ENCODE data around the gene KIF5B.
"Not testable (repeated sequence)": the region's sequence is repeated elsewhere in the genome, so short reads cannot be mapped to it uniquely, and the experiment has no call there.

KIF5B gene

DNA sequence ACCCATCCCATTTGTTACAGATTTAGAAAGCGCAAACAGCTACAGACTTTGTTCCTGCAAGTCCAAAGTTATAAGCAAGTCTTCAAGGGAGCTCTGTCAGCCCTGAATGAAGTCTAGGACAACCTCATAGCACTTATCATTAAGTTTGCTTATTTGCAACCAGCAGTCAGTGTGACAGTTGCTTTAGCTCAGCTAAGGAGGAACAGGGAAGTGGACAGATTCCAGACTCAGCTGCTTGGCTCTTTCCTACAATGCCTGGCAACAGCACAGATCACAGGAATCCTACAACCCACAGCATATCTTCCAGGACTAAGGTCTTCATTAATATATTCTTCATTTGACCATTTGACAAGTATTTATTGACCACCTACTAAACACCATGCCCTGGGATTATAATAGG lies 17.4 kb upstream of the KIF5B start:
- TF ChIP-seq POLR2A (IDR thresholded peaks at IDR 0.05; ENCODE audit: extremely low read depth, insufficient read length): no peak
- TF ChIP-seq, protein P1, sequence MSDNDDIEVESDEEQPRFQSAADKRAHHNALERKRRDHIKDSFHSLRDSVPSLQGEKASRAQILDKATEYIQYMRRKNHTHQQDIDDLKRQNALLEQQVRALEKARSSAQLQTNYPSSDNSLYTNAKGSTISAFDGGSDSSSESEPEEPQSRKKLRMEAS (IDR thresholded peaks at IDR 0.05; ENCODE audit: low read depth, low read length): no peak
- TF ChIP-seq MYC (IDR thresholded peaks at IDR 0.05; ENCODE audit: low read depth, low read length): no peak
- TF ChIP-seq, protein P2, sequence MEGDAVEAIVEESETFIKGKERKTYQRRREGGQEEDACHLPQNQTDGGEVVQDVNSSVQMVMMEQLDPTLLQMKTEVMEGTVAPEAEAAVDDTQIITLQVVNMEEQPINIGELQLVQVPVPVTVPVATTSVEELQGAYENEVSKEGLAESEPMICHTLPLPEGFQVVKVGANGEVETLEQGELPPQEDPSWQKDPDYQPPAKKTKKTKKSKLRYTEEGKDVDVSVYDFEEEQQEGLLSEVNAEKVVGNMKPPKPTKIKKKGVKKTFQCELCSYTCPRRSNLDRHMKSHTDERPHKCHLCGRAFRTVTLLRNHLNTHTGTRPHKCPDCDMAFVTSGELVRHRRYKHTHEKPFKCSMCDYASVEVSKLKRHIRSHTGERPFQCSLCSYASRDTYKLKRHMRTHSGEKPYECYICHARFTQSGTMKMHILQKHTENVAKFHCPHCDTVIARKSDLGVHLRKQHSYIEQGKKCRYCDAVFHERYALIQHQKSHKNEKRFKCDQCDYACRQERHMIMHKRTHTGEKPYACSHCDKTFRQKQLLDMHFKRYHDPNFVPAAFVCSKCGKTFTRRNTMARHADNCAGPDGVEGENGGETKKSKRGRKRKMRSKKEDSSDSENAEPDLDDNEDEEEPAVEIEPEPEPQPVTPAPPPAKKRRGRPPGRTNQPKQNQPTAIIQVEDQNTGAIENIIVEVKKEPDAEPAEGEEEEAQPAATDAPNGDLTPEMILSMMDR (IDR thresholded peaks at IDR 0.05; ENCODE audit: low read depth, low read length): no peak
- H3K4me3 ChIP-seq (ENCODE audit: low read depth, low read length): no peak overlapping the region
- no peak for DNase-seq (ENCODE audit: low read depth)

DNA sequence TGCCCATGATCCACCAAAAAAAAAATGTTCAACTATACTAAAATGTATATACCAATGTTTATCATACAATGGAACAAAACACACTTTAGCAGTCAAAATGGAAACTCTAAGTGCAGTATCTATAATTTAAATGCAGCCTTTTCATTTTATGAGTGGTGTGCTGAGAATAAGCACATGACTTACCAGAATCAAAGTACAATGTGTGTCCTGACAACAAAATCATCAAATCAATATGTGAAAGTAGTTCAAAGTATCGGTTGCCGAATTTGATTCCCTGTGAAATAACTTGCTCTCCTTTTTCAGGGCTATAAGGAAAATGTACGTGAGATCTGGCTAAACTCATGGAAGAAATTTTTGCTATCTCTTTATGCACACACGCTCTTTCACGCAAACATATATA lies 16.9 kb upstream of the KIF5B start:
- TF ChIP-seq, protein P2 (IDR thresholded peaks at IDR 0.05; ENCODE audit: low read depth, low read length): no peak
- TF ChIP-seq MYC (IDR thresholded peaks at IDR 0.05; ENCODE audit: low read depth, low read length): no peak
- TF ChIP-seq, protein P1 (IDR thresholded peaks at IDR 0.05; ENCODE audit: low read depth, low read length): no peak
- TF ChIP-seq POLR2A (IDR thresholded peaks at IDR 0.05; ENCODE audit: extremely low read depth, insufficient read length): no peak
- no peak overlapping the region for H3K4me3 ChIP-seq (ENCODE audit: low read depth, low read length)
- no peak for DNase-seq (ENCODE audit: low read depth)

DNA sequence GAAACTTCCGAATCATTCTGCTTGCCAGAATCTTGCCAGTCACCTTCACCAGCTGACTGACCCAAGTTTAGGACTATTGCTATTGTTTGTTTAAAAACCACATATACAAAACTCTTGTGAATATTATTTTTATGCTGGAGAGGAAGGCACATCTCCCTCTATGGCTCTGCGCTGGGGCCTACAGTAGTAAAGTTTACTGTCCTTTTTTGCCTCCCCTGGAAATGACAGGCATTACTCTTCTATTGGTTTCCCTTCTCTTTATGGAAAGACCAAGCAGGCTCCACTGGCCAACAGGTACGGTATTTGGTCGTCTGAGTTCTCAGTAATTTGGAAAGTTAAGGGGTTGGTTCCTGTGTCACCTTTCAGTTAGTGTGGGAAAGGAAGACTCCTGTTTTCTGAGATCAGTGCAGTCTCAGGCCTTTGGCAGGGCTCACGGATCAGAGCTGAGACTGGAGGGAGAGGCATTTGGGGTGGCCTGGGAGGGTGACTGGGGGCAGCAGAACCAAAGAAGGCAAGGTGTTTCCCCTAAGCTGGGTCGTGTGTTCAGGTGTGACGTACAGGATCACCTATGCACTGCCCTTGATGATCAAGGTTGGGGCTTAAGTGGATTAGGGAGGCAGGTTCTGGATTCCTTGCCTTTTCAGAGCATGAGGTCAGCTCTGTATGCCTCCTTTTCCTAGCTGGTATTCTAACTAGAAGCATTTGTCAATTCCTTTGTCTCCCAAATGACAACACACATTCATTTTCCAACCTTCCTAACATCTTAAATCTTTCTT lies 16.0 kb upstream of the KIF5B start:
- DNase-seq (ENCODE audit: low read depth): no peak
- TF ChIP-seq MYC (IDR thresholded peaks at IDR 0.05; ENCODE audit: low read depth, low read length) (no peak), POLR2A (IDR thresholded peaks at IDR 0.05; ENCODE audit: extremely low read depth, insufficient read length) (no peak)
- TF ChIP-seq, protein P2 (IDR thresholded peaks at IDR 0.05; ENCODE audit: low read depth, low read length): no peak
- TF ChIP-seq, protein P1 (IDR thresholded peaks at IDR 0.05; ENCODE audit: low read depth, low read length): no peak
- no peak overlapping the region for H3K4me3 ChIP-seq (ENCODE audit: low read depth, low read length)

DNA sequence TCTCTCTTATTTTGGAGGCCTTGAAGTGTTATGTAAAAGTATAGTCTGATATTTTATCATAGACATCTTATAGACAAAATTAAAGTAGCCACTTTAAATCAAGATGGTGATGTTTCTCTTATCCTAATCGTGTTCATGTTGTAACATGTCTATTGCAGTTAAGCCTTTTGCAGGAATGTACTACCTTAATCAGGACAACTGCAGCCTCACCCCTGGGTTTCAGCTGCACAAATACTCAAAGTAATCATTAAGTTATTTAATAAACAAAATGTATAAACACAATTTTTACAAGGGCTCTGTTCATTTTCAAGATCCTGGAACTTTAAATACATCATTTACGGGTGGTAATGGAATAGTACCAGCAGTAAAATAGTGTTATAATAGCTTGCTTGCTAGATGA lies 14.4 kb upstream of the KIF5B start:
- TF ChIP-seq, protein P2 (IDR thresholded peaks at IDR 0.05; ENCODE audit: low read depth, low read length): no peak
- TF ChIP-seq POLR2A (IDR thresholded peaks at IDR 0.05; ENCODE audit: extremely low read depth, insufficient read length): no peak
- TF ChIP-seq, protein P1 (IDR thresholded peaks at IDR 0.05; ENCODE audit: low read depth, low read length): no peak
- no peak for TF ChIP-seq MYC (IDR thresholded peaks at IDR 0.05; ENCODE audit: low read depth, low read length)
- DNase-seq (ENCODE audit: low read depth): no peak
- H3K4me3 ChIP-seq (ENCODE audit: low read depth, low read length): no peak overlapping the region

DNA sequence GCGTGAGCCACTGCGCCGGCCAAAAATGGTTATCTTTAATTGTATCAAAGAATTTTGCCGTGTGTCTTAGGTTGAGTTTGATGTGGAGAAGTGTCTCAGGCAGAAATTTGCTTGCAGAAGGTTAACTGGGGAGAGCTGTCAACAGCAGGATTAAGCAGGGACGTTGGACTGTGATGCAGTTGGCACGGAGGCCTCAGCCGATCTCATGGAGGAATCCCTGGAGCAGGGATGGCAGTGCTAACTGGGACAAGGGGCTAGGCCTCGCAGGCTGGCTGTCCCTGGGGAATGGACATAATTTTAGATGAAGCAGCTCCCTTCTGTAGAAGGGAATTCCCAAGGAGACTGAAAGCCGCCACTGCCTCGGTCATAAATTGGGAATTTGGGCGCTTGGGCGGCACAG lies 12.3 kb upstream of the KIF5B start:
- no peak for DNase-seq (ENCODE audit: low read depth)
- H3K4me3 ChIP-seq (ENCODE audit: low read depth, low read length): no peak overlapping the region
- no peak for TF ChIP-seq MYC (IDR thresholded peaks at IDR 0.05; ENCODE audit: low read depth, low read length)
- no peak for TF ChIP-seq POLR2A (IDR thresholded peaks at IDR 0.05; ENCODE audit: extremely low read depth, insufficient read length)
- TF ChIP-seq, protein P2 (IDR thresholded peaks at IDR 0.05; ENCODE audit: low read depth, low read length): no peak
- TF ChIP-seq, protein P1 (IDR thresholded peaks at IDR 0.05; ENCODE audit: low read depth, low read length): no peak

DNA sequence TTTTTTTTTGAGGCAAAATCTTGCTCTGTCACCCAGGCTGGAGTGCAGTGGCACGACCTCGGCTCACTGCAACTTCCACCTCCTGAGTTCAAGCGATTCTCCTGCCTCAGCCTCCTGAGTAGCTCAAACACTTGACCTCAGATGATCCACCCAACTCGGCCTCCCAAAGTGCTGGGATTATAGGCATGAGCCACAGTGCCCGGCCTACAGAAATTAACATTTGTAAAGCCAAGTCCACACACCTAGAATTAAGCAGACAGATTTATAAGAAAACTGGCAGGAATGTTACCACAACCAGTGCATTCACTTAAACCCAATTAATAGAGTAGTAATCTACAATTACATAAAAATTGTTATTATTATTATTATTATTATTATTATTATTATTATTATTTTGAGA lies 11.7 kb upstream of the KIF5B start:
- not testable (repeated sequence) for H3K4me3 ChIP-seq (ENCODE audit: low read depth, low read length); DNase-seq (ENCODE audit: low read depth)
